Fibroblast of peridontal ligament (primary cell): ENCODE measurements around the gene GBA3.

Experiments
- DNase-seq: peaks from one replicate; pipeline ENCODE4 v3.0.0-alpha.2; 2010; ENCODE audit errors: extremely low read depth

GBA3 gene

DNA sequence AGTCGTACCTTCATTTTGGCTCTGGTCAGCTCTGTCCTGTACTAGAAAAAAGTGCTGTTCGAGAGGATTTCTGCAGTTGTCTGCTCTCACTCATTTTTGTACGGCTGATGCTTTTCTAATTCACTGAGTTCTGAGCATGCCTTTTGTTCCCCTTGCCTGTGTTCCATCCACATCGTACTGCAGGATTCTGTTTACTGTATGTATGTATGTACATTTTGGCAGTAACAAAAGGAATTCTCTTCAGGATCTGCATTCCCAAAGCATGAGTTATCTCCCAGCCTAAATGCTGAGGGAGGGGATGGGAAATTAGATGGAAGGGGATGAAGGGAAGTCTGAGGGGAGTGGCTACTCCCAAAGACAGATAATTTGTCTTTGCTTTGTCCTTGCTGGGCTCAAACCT, 87.6 kb downstream of the GBA3 start:
- no peak for DNase-seq

DNA sequence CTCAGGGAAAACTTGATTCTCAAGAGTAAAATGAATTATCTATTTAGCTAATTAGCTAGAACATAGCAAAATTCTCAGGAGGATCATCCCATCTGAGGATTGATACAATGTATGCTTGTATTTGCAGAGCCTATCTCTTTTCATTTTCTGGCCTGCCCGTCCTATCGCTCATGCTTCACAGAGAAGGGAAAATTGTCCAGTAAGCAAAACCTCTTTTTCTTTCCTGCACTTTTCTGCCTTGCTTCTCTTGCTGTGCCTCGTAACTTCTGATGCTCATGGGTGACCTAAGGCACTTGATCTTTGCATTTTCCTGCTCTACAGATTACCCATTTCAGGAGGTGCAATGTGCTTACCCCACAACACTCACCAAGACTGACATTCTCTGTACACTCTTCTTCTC, 88.1 kb downstream of the GBA3 start:
- DNase-seq = no peak

DNA sequence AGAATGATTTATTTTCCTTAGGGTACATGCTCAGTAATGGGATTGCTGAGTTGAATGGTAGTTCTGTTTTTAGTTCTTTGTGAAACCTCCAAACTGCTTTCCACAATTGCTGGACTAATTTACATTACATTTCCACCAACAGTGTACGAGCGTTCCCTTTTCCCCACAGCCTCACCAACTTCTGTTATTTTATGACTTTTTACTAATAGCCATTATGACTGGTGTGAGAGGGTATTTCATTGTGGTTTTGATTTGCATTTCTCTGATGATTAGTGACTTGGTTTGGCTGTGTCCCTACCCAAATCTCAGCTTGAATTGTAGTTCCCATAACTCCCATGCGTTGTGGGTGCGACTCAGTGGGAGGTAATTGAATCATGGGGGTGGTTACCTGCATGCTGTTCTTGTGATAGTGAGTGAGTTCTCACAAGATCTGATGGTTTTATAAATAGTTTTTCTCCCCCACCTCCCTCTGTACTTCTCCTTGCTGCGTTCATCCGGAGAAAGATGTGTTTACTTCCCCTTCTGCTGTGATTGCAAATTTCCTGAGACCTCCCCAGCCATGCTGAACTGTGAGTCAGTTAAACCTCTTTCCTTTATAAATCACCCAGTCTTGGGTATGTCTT, 95.1 kb downstream of the GBA3 start:
- no peak for DNase-seq

DNA sequence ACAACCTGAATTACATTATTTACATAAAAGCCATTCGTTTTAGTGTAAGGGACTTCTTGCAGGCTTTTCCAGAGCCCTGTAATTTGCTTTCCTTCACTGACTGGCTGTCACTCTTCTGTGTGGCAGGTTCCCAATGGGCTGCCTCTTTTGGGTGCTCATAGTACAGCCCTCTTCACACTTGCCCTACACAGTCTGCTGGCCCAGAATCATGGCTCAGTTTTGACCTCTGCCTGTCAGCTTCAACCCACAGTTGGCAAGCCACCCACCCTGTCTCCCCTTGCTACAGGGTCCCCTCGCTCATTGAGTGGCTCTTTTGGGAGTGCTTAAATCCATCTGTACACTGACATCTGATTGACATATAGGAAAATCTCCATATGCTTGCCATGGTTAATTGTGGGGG, 97.9 kb downstream of the GBA3 start:
- no peak for DNase-seq

DNA sequence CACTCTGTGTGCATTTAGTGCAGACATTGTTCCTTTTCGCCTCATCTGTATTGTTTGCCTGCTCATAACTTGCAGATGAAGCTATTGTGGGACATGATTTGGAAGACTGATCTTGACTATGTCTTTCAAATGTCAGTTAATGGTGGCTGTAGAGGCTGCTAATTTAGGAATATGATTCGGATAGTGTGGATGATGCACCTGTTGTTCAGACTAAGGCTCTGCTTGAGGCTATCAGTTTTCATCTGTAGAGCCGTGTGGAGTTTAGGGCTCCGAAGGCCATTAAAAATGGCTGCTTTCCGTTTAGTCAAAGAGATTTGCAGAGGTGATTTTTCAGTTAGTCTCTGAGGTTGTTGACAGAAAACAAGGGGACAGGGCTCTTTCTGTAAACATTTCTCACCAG, 102.0 kb downstream of the GBA3 start:
- no peak for DNase-seq

DNA sequence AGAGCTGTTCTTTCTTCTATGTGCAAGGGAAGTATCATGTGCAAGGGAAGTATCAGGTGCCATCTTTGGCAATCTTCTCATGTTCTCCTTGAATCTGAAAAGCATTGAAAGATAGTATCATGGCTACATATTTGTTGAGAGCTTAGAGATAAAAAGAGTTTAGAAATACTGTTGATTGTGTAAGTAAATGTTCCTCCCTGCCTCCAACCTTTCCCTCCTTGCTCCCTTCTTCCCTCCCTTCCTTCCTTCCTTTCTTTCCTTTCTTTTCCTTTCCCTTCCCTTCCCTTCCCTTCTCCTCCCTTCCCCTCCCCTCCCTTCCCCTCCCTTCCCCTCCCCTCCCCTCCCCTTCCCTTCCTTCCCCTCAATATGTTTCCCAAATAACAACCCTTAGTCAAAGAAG, 108.7 kb downstream of the GBA3 start:
- DNase-seq = no peak

DNA sequence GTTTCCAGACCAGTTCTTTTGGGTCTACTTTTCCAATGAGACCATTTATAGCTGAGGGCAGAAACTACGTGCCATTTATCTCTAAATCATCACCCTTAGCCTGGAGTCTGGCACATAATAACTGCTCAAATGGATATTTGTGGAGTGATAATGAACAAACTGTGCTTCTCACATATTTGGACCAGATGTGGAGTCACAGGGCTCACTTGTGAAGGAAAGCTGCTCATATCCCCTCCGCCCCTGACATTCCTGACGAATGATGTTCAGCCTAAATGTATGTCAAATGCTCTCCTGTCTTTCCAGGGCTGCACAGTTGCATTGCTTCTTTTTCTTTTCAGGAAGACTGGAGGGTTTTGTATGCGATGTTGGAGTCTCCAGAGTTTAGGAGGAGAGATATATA, 110.1 kb downstream of the GBA3 start:
- no peak for DNase-seq

DNA sequence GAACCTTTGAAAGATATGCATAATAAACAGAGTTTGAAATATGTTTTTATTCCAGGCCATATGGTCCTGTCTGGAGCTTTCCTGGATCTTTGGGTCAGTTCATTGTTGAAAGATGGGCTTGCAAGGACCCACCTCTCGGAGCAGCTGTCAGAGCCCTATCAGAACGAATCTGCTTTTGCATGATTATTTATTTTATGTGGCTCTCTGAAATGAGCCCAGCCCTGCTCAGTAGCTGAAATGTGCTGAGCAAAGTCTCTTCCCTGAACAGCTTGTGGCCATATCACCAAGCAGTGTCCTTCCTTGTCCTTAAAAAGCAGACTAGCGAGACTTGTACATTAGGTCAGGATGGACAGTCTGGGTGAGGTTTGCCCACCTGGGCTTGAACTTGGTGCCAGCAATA, 110.8 kb downstream of the GBA3 start:
- DNase-seq = no peak

DNA sequence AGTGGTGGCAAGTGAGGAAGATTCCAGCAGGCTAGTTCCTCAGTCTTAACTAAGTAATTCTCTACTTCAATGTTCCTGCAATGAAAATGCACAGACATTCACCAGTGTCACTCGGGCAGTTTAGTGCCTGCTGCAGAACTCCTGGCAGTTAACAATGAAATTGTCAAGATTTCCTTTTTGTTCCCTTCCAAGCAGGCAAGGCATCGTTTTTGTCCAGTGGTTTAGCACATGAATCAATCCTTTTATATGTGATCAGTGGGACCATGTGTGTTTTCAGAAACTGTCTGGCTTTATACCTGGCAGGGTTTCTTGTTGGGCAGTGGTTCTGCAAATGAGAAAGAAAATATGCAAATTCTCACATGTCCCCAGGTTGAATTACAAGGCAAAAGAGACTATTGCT, 122.2 kb downstream of the GBA3 start:
- DNase-seq = no peak

DNA sequence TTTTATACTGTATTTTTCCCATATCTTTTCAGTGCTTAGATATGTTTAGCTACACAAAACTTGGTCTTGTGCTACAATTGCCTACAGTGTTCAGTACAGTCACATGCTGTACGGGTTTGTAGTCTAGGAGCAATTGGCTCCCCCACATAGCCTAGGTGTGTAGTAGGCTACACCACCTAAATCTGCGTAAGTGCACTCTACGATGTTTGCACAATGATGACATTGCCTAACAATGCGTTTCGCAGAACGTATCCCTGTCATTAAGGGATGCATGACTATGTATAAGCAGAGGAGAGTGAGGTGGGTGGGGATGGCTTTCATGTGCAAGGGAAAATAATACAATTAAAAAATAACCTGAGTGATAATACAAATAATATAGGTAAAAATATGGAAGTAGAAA, 131.4 kb downstream of the GBA3 start:
- no peak for DNase-seq

DNA sequence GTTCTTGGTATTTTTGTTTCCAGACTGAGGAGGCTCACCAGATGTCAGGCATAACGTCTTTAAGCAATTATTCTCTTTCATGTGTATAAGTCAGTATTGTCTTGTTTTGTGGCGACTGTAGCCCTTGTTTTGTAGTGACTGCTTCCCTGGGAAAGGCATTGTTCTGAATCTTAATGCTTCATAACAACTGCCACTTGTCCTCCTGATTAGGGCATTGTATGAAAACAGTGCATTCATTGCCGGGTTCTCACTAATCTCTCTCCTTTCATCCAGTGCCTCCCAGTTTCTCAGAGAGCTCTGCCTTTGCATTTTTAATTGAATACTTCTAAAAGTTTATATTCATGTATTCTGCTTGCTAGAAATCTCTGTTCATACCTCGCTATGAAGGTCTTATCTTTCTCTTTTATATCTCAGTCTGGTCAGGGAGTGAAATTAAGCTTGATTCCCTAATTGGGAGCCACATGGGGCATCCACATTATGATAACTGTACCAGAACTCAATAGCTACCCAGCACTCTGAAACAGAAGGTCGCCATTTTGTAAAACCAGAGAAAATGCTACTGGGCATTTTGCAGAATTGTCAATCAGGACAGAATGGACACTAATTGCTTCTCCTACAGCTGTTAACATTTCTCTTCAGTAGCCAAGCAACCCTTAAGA, 149.8 kb downstream of the GBA3 start:
- DNase-seq = no peak

DNA sequence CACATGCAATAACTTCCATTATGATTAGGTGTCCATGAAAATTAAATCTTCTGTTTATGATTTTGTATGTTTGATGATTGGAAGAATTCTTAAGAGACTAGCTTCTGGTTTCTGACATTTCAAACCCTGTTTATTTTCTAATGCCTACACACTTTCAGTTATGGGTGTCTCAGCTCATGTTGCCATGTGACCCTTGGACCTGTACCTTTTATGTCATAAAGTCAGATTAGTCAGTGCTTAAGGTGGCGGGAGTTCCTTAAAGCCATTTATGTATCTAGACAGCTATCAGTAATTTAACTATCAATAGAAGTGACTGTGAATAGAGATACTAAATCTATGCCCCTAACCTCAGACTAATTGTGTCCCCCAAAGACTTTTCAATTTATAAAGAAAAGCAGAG, 155.6 kb downstream of the GBA3 start:
- no peak for DNase-seq

DNA sequence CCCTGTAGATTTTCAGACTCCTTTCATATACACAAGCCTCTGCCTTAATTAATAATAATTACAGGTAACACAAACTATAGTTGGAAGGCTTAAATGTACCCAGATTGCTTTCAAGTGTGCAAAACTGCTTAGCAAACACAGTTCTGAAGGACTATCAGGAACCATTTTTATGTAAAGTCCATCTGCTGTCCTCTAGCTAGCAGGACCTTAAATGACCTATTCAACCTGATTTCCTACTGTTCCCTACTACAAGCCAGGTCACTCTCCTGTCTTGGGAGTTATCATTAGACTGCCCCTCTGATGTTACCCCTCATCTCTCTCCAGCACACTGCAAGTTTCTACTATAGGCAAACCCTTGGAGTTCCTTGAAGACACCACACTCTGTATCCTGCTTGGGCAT, 157.3 kb downstream of the GBA3 start:
- no peak for DNase-seq

DNA sequence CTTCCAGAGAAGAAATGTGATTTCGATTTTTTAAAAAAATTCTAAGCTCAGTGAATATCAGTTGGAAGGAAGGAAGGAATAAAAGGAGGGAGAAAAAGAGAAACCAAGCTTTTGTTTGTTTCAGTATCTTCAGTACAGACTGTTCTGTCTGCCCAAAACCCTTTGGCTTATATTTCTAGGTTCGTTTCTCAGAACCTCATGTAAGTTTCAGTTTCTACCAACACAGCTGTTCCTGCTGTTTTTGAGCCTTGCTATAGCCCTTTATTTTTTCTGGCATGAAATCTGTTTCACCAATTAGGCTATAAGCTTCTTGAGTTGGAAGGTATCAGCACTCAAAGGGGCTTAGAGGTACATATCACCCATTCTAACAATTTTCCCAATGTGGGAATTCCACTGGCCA, 157.9 kb downstream of the GBA3 start:
- DNase-seq = no peak

DNA sequence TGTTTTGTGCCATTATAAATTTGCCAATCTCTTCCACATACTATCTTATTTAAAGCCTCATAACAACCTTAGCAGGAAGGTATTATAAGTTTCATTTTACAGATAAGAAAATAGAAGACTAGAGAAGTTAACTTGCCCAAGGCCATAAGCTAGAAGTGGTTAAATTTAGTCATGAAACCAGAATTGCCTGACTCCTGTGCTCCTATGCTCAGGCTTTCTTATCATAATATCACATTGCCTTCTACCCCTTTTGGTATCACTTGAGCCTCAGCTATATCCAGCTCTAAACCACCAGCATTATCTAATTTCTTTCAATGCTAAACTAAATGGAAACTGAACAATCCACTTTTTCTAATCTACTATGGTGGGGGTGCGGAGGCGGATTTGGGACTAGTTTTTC, 164.7 kb downstream of the GBA3 start:
- DNase-seq = no peak

DNA sequence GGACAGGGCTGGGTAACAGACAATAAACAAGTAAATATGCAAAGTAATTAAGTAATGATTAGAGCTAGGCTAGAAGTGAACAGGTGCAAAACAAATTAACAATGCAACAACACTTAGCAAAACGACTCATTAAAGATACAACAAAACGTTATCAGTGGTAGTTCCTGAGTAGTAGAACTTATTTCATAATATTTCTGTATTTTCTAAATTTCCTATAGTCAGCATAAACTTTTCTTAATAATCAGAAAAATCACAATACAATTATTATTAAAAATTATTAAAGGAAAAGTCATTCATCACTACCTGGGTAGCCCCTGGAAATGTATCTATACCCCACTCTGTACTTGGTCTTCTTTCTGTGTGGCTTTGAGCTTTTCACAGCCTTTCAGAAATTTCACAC, 166.6 kb downstream of the GBA3 start:
- DNase-seq = no peak
